Stimulated activated CD4-positive, alpha-beta T cell treated with anti-CD3 and anti-CD28 coated beads, TNF-alpha, amount 100 ng/mL, for 1 hour (primary cell): ENCODE data around the gene DLG2.
"Not testable (repeated sequence)": the region's sequence is repeated elsewhere in the genome, so short reads cannot be mapped to it uniquely, and the experiment has no call there.

ENCODE experiments used
- DNase-seq, 3 donors: peaks; one replicate each; pipeline ENCODE4 v3.0.0-alpha.2; 2020; ENCODE audit warnings: low read depth in 3 of 3, low spot score in 1 of 3

DLG2 gene

DNA sequence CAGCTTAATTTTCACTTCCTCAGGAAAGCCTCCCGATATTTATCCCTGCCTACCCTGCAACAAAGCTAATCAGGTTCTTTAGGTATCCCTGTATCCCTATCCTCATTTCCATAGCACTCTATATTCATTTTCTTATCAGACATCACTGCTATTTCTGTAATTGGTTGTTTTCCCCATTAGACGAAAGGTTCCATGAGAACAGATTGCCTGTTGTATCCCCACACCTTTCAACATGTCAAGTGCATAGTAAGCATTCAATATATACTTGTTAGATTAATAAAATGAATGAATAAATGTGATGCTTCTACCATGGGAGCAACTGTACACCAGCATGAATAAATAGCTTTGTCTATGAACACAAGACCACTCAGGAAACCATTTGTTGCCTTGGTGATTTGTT lies 499.8 kb downstream of the DLG2 start:
- no peak for DNase-seq

DNA sequence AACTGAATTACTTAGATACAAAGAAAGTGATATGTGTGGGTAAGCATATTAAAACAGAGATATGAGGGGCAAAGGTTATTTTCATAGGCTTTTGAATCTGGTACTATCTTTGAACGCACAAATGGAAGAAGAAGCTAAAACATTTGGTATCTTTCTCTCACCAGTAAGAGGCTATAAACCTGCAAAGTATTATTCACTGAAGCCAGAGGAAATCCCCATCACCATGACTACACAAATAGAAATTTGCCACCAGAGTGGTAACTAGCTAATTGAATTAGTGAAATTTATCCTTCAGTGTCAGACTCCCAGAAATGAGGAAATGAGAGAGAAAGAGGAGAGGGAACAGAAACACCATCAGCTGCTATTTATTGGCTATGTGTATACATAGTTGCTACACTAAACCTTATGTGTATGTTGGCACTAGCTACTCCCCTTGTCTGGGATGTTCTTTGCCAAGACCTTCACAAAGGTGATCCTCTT lies 503.4 kb downstream of the DLG2 start:
- no peak for DNase-seq

DNA sequence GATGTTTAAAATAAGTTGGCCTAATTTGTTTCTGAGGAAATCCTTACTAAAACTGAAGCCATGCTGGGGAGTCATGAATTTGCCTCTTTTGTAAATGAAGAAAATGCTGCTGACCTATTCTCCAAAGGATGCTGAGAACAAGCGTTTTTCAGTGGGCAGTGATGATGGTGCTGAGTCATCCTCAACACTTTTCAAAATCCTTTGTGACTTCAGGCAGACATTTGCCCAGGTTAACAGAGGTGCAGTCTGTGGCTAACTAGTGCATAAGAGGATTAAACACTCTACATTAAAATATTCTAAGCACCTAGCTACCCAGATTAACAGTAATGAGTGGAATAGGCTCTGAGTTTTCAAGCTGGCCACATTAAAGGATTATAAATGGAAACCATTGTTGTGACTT lies 509.0 kb downstream of the DLG2 start:
- DNase-seq: no peak

- DNase-seq: no peak
Measured at GRCh38 chr11:85115798-85116197, 511.3 kb downstream of the DLG2 start.

- no peak for DNase-seq
Measured at GRCh38 chr11:85114786-85115185, 512.4 kb downstream of the DLG2 start.

DNA sequence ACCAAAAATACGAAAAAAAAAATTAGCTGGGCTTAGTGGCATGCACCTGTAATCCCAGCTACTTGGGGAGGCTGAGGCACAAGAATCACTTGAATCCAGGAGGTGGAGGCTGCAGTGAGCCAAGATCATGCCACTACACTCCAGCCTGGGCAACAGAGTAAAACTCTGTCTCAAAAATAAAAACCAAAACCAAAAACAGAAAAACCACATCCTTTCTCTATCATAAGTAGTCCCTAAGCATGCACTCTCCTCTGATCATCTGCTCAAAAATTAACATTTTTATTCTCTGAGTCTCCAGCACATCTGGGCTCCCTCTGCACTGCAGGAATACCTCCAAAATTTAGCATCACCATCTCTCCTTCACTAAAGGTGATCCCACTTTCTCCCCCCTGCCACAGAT lies 516.9 kb downstream of the DLG2 start:
- DNase-seq: not testable (repeated sequence)

DNA sequence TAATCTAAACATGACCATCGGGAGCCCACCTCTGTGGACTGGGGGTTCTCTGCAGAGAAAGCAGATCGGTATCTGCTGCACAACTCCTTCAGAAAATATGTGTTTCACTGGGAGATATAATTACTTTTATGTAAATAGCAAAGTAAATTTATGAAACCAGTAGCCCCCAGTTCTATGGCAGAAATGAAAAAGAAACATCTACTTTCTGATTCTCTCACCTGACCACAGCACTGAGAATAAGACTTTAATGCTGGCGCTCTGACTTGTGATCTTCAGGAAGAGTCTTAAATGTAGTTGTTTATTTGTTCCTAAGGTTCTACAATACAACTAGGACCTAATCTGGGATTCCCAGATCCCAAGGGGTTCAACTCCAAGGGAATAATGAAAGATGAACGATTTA lies 518.0 kb downstream of the DLG2 start:
- no peak for DNase-seq

- DNase-seq: no peak
Measured at GRCh38 chr11:85105868-85106267, 521.3 kb downstream of the DLG2 start.

- no peak for DNase-seq
Measured at GRCh38 chr11:85099522-85099921, 527.6 kb downstream of the DLG2 start.

DNA sequence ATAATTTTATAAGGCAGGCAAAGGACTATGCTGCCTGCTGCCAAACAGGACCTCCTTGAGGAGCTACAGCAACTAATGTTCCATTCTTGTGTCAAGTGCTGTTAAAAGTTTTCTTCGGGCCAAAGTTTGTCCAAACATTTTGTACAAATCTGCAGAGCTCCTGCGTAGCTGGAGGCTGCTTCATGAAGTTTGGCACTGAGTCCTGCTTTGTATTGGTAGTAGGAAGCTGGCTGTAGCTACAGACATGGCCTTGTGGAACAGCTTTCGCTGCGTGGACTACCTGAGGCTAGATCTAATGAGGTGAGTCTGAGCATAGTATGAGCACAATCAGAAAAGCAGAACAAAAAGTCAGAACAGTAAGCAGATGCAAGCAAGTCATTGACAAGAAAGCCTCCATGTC lies 528.1 kb downstream of the DLG2 start:
- DNase-seq: no peak

GRCh38 chr11:85096939-85097338 lies 530.2 kb downstream of the DLG2 start:
- DNase-seq: no peak

DNA sequence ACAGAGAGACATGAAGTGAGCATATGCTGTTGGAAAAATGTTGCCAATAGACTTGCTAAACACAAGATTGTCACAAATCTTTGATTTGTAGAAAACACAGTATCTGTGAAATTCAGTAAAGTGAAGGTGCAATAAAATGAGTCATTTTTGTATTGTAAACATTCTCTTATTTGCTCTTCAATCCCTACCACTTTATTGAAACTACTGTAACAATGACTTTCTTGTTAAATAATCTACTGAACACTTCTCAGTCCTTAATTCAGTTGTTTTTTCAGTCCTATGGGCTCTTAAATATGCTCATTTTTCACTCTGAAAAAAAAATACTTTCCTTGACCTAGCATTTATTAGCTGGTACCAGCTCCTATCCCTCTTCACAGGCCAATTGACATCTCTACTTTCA lies 531.9 kb downstream of the DLG2 start:
- no peak for DNase-seq

GRCh38 chr11:85094795-85095194 lies 532.3 kb downstream of the DLG2 start:
- no peak for DNase-seq

DNA sequence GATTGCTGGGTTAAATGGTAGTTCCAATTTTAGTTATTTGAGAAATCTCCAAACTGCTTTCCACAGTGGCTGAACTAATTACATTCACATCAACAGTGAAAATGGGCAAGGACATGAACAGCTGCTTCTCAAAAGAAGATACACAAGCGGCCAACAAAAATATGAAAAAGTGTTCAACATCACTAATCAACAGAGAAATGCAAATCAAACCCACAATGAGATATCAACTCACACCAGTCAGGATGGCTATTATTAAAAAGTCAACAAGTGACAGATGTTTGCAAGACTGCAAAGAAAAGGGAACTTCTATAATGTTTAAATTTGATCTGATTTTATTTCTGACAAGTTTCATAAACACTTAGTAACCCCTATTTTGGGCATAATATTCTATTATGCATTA lies 537.5 kb downstream of the DLG2 start:
- DNase-seq: no peak

DNA sequence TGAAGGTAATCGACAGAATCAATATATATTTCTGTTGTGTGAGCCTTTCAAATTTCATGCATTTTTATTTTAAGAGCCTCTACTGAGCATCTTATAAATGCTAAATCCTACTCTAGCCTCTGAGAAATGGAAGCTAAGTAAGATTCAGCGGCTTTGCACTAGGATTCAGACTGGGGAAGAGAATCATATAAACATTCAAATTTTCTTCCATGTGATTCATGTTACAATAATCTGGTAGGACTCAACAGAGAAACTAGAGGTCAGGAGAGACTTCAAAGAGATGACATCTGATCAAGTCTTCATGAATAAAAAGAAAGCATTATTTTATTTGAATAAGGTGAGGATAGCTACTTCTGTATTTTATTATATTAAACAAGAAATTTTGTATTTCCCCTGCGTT lies 538.9 kb downstream of the DLG2 start:
- no peak for DNase-seq

DNA sequence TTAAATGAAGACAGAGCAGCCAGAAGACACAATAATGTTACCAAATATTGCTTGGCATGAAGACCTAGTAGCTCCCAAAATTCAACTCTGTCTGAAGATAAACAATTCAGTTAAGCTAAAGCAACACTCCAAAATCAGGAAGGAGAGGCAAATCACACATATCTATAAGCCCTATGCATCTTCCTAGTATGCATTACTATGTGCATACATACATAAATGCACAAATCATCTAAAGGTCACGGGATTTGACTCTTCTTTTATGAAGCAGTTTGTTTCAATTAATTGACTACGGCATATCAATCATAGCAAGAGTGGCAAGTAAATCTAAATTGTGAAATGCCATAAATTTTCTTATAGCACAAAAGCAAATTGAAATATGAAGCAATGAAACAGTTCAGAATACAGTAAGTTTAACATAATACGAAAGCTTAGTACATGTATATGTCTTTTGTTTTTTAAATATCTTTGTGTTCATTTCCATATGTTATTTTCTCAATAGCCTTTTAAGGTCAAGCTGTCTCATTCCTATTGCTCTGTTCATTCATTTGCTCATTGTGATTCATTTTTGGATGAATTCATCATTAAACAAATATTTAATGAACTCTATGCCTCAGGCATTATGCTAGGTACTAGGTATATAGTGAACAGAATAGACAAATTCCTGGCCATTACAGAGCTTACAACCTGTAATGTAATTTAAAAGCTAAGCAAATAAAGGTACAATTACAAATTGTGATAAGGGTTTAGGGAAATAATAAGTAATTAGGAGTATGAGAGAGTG lies 540.5 kb downstream of the DLG2 start:
- no peak for DNase-seq

DNA sequence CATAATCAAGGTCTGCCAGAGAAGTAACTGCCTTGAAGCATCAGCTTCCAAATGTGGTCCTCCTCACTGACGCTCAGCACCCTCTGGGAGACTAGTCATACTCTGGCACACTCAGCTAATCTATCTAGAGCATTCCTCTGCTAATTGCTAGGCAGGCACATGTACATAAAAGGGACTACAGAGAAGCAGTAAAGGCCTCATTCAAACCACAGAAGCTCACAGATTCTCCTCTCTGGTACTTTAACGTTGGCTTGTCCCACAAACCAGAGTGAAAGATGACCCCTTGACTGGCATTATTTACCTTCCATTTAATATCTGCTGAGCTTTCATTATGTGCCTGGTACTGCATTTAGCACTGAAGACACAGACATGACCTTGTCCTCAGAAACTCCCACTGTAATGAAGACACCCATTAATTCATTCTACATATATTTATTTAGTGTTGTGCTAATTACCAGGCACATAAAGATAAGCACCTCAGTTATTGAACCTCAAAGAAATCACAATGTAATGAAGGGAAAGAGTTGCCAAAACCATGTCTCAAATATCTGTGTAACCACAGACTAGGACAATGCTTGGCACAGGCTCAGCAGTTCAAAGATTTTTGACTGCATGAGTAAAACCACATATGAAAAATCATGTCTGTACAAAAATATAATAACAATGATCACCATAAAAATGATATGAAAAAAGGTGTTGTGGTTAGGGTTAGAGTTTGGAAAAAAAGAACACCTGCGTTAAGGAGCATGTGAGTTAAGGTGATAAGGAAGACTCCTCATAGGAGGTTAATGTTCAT lies 550.4 kb downstream of the DLG2 start:
- DNase-seq: no peak

- DNase-seq: no peak
Measured at GRCh38 chr11:85062659-85063058, 564.5 kb downstream of the DLG2 start.

DNA sequence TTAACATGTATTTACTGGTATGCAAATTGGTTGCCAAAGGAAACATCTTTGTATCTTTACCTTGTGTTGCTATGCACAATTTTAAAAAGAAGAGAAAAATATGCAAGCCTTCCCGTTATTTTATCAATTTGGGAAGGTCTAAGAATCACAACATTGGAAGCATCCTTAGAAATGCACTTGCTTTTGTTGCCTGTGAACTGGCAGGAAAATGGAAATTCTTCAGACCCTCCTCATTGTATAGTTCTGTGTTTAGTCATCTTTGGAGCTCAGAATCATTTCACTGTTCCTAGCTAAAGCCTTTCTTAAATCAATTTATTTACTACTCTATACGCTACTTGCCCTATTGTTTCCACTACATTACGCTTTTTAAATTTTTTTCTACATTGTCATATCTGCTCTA lies 574.5 kb downstream of the DLG2 start:
- DNase-seq: no peak

DNA sequence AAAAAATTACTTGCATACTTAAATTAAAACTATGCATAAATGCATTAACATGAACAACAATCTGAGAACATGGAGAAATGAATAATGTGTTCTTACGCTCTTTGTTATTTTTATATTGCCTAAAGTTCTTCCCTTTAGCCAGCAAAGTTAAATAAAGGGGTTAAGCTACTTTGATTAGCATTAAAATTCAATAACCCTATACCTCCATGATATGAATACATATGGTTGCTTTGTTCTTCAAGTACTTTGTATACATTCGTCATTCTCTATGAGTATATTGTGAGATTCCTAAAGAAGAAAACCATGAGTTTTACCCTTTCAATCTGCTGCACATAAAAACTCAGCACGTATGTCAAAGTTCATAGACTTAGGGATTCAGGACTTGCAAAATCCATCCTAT lies 578.3 kb downstream of the DLG2 start:
- no peak for DNase-seq

GRCh38 chr11:85045716-85046115 lies 581.4 kb downstream of the DLG2 start:
- no peak for DNase-seq

GRCh38 chr11:85044911-85045310 lies 582.2 kb downstream of the DLG2 start:
- DNase-seq: no peak

- DNase-seq: no peak
Measured at GRCh38 chr11:85042361-85042760, 584.8 kb downstream of the DLG2 start.
